ENCODE results near the gene HSPA1L.
A peak's percentile ranks its signal among the peaks of the same experiment; 100 is the strongest.
"Not testable (repeated sequence)": the region's sequence is repeated elsewhere in the genome, so short reads cannot be mapped to it uniquely, and the experiment has no call there.

The HSPA1L gene

GRCh38 chr6:31836474-31837368, 21.6 kb upstream of the HSPA1L start:
- no peak for DNase-seq

GRCh38 chr6:31836047-31836473, 21.0 kb upstream of the HSPA1L start:
- DNase-seq, result peak; percentile 36

GRCh38 chr6:31834367-31835250, 19.5 kb upstream of the HSPA1L start:
- peak; percentile 94 for DNase-seq

GRCh38 chr6:31831350-31832215, 16.5 kb upstream of the HSPA1L start:
- no peak for DNase-seq

- no peak for DNase-seq
Measured at GRCh38 chr6:31830886-31831335, 15.8 kb upstream of the HSPA1L start.

- DNase-seq, result peak; percentile 45
Measured at GRCh38 chr6:31829633-31830283, 14.7 kb upstream of the HSPA1L start.

- DNase-seq, result peak; percentile 98
Measured at GRCh38 chr6:31827286-31828079, 12.4 kb upstream of the HSPA1L start, which contains the start of gene HSPA1B. Gene HSPA1B, plus strand, starts transcription at chr6:31827738. Its CDS starts 213 bp downstream, at chr6:31827951.

- no peak for DNase-seq
Measured at GRCh38 chr6:31826793-31827285, 11.8 kb upstream of the HSPA1L start.

- DNase-seq, result no peak
Measured at GRCh38 chr6:31825553-31825952, 10.5 kb upstream of the HSPA1L start.

GRCh38 chr6:31823592-31824196, 8.6 kb upstream of the HSPA1L start:
- DNase-seq, result not testable (repeated sequence)

GRCh38 chr6:31822036-31822821, 7.1 kb upstream of the HSPA1L start:
- DNase-seq, result no peak

- no peak for DNase-seq
Measured at GRCh38 chr6:31821301-31822035, 6.4 kb upstream of the HSPA1L start.

- not testable (repeated sequence) for DNase-seq
Measured at GRCh38 chr6:31820399-31820798, 5.3 kb upstream of the HSPA1L start.

- DNase-seq, result no peak
Measured at GRCh38 chr6:31819871-31820299, 4.8 kb upstream of the HSPA1L start.

- DNase-seq, result not testable (repeated sequence)
Measured at GRCh38 chr6:31817929-31818511, 2.9 kb upstream of the HSPA1L start.

GRCh38 chr6:31817133-31817928, 2.2 kb upstream of the HSPA1L start:
- DNase-seq, result not testable (repeated sequence)

GRCh38 chr6:31814677-31815024, 432 bp downstream of the HSPA1L start:
- peak; percentile 91 for DNase-seq

- no peak for DNase-seq
Measured at GRCh38 chr6:31813465-31813849, 1.6 kb downstream of the HSPA1L start.
